Stimulated activated CD4-positive, alpha-beta T cell treated with anti-CD3 and anti-CD28 coated beads, Interleukin-1b, Interleukin-23, amount 100 ng/mL, for 48 hours (primary cell): ENCODE measurements around the gene RNF182.
"Not testable (repeated sequence)": the region's sequence is repeated elsewhere in the genome, so short reads cannot be mapped to it uniquely, and the experiment has no call there.

ENCODE experiments used
- DNase-seq: peaks from one replicate; pipeline ENCODE4 v3.0.0-alpha.2; 2020

The RNF182 gene

GRCh38 chr6:13972602-13973001 lies 47.9 kb downstream of the RNF182 start:
- not testable (repeated sequence) for DNase-seq

GRCh38 chr6:13973422-13973821 lies 48.7 kb downstream of the RNF182 start:
- DNase-seq: not testable (repeated sequence)

GRCh38 chr6:13978102-13978640 lies 53.4 kb downstream of the RNF182 start:
- no peak for DNase-seq

GRCh38 chr6:13978787-13979186 lies 54.0 kb downstream of the RNF182 start:
- DNase-seq: no peak

GRCh38 chr6:13979284-13980171 lies 54.8 kb downstream of the RNF182 start:
- DNase-seq: no peak

GRCh38 chr6:13980534-13980933 lies 55.8 kb downstream of the RNF182 start:
- DNase-seq: no peak

GRCh38 chr6:13985663-13986325 lies 61.0 kb downstream of the RNF182 start:
- no peak for DNase-seq

- no peak for DNase-seq
Measured at GRCh38 chr6:13986700-13987399, 62.1 kb downstream of the RNF182 start.

GRCh38 chr6:13987400-13987865 lies 62.7 kb downstream of the RNF182 start:
- no peak for DNase-seq

GRCh38 chr6:13988049-13988738 lies 63.4 kb downstream of the RNF182 start:
- no peak for DNase-seq

GRCh38 chr6:13988908-13989307 lies 64.2 kb downstream of the RNF182 start:
- no peak for DNase-seq

- DNase-seq: no peak
Measured at GRCh38 chr6:13989496-13990144, 64.9 kb downstream of the RNF182 start.

GRCh38 chr6:13990796-13991195 lies 66.0 kb downstream of the RNF182 start:
- DNase-seq: no peak

- DNase-seq: no peak
Measured at GRCh38 chr6:13991393-13991792, 66.6 kb downstream of the RNF182 start.

GRCh38 chr6:13992417-13993055 lies 67.8 kb downstream of the RNF182 start:
- no peak for DNase-seq

- no peak for DNase-seq
Measured at GRCh38 chr6:13993416-13993815, 68.7 kb downstream of the RNF182 start.

GRCh38 chr6:13998356-13998755 lies 73.6 kb downstream of the RNF182 start:
- no peak for DNase-seq

GRCh38 chr6:14000901-14001300 lies 76.1 kb downstream of the RNF182 start:
- DNase-seq: no peak

- DNase-seq: no peak
Measured at GRCh38 chr6:14001329-14002012, 76.7 kb downstream of the RNF182 start.

- DNase-seq: no peak
Measured at GRCh38 chr6:14002176-14002947, 77.6 kb downstream of the RNF182 start.
